Ovary (tissue), 9 donors: ENCODE results near the gene PMF1. TPM values are rescaled to one million over a fixed set of nuclear protein-coding genes. Genes with fewer than 3 reads are reported as not detected.
"Not testable (repeated sequence)": the region's sequence is repeated elsewhere in the genome, so short reads cannot be mapped to it uniquely, and the experiment has no call there.

Experiments used
- DNase-seq, 5 donors: peaks; one replicate each; pipeline ENCODE4 v3.0.0-alpha.2; 2019 to 2020
- H3K27ac ChIP-seq, 2 donors: fragments of 200-600 bp; one replicate each; pipeline versions ENCODE4 v1.5.1 to v1.8.0; 2019 to 2022
- H3K27me3 ChIP-seq: fragments of 200-600 bp; one replicate; pipeline ENCODE4 v1.8.0; 2022
- H3K36me3 ChIP-seq: fragments of 200-600 bp; sonication (generic); one replicate; pipeline ENCODE4 v1.5.1; 2019
- H3K4me1 ChIP-seq: one replicate; pipeline ENCODE4 v1.8.1; 2013; ENCODE audit warnings: mild to moderate bottlenecking, moderate library complexity; ENCODE audit not compliant: insufficient read depth
- H3K4me3 ChIP-seq: fragments of 200-600 bp; sonication (generic); one replicate; pipeline ENCODE4 v1.5.1; 2017
- H3K9me3 ChIP-seq, 2 donors: fragments of 200-600 bp in 1 of 2; sonication (generic) in 1 of 2; one replicate each; pipeline versions ENCODE4 v1.5.1 to v1.8.1; 2013 to 2019; ENCODE audit warnings: mild to moderate bottlenecking in 1 of 2, moderate library complexity in 1 of 2
- CTCF ChIP-seq, 3 donors: fragments of 450-650 bp in 2 of 3; fragments of 200-600 bp in 1 of 3; IDR thresholded peaks; one replicate each; pipeline versions ENCODE4 v1.5.1 to v1.8.0; 2016 to 2022; ENCODE audit warnings: antibody characterized with exemption in 3 of 3, mild to moderate bottlenecking in 1 of 3
- EP300 ChIP-seq: sonication (generic); formaldehyde crosslinking; IDR thresholded peaks from one replicate; pipeline ENCODE4 v1.6.1; 2017; ENCODE audit warnings: antibody characterized with exemption
- POLR2A ChIP-seq: fragments of 450-650 bp; IDR thresholded peaks from one replicate; pipeline ENCODE4 v1.6.1; 2017; ENCODE audit warnings: antibody characterized with exemption, mild to moderate bottlenecking, moderate library complexity
- WGBS, 3 donors: extraction: QIAGEN DNeasy Blood & Tissue Kit in 1 of 3; methylation state at CpG; one replicate each; pipeline versions ENCODE4 v1.1.5 to v1.1.7; 2013 to 2017; 5-methylcytosine and 5-hydroxymethylcytosine counted together
- intact Hi-C, 4 donors: fragments of 100-400 bp; cut with DNase I; formaldehyde crosslinking; loops; one replicate each; pipeline versions ENCODE4 v1.11.0 to v1.15.1; 2022 to 2023
- polyA plus RNA-seq, 2 donors: library from polyadenylated mRNA; stranded (reverse); fragments of 200-250 nt in 1 of 2; fragments of 350-450 nt in 1 of 2; fragmentation: Illumina TruSeq in 1 of 2; extraction: RNeasy Lipid Tissue Mini Kit (QIAGEN cat#74804) in 1 of 2; gene quantifications; one replicate each; pipeline ENCODE4 v1.2.3, GENCODE V29; 2013 to 2014
- total RNA-seq, 7 donors: library from RNA; depleted of rRNA in 2 of 7; stranded (reverse); fragments of >200 nt in 2 of 7; fragmentation: NEBNext Ultra II Directional in 3 of 7; extraction: Animal tissue kit (Norgen Biotek cat#: 25700) in 3 of 7; gene quantifications; one replicate each; pipeline versions ENCODE4 v1.1.0 to v1.2.4, GENCODE V29; 2016 to 2023
- donor health status: DM: no; HTN: no; CAD: no; lungs with moderate emphysema.
- donor health status: DM: no; HTN: no; CAD: no.
- donor health status: Bipolar disorder and iron deficiency.
- donor health status: DM: yes; HTN: yes; CAD: no.
- donor health status: DM: no; HTN: no; CAD: no.
- donor health status: DM: yes; HTN: yes; CAD: no.

The PMF1 gene
- total and polyA plus RNA-seq, 9 donors, result 35.0 to 84.2 (median 53.0) TPM

- no peaks in the 10 kb centered on the region for H3K36me3 ChIP-seq
- no peak for TF ChIP-seq EP300
- no peak for TF ChIP-seq POLR2A
- no peak for TF ChIP-seq CTCF (IDR thresholded peaks at IDR 0.05)
- H3K27me3 ChIP-seq, result no peaks in the 10 kb centered on the region
- DNase-seq, result no peak
- H3K27ac ChIP-seq, result no peak overlapping the region
- intact Hi-C loops, result no loop called here
- peaks cover 5% of the 10 kb centered on the region for H3K4me1 ChIP-seq
- WGBS, 3 donors, result 93 to 96% (median 95%) methylated on average over 3 of the region's 3 CpGs
- no peak overlapping the region for H3K4me3 ChIP-seq
- H3K9me3 ChIP-seq, result no peaks in the 10 kb centered on the region
Observed at GRCh38 chr1:156211243-156211642, 1.6 kb upstream of the PMF1 start.

GRCh38 chr1:156212130-156212529, 677 bp upstream of the PMF1 start:
- 73 to 79% (median 76%) methylated on average over 9 of the region's 9 CpGs for WGBS, 3 donors

GRCh38 chr1:156213644-156213966, 798 bp downstream of the PMF1 start:
- no peak for DNase-seq
- H3K4me1 ChIP-seq, result peaks cover 5% of the 10 kb centered on the region
- intact Hi-C loops, result no loop called here
- H3K36me3 ChIP-seq, result no peaks in the 10 kb centered on the region
- no peak for TF ChIP-seq EP300
- TF ChIP-seq POLR2A, result no peak
- TF ChIP-seq CTCF (IDR thresholded peaks at IDR 0.05), result no peak
- H3K27ac ChIP-seq, result peak overlapping the region; percentile 89 to 98
- no peaks in the 10 kb centered on the region for H3K9me3 ChIP-seq
- no peaks in the 10 kb centered on the region for H3K27me3 ChIP-seq
- H3K4me3 ChIP-seq, result peak overlapping the region; percentile 59
- 4 to 8% (median 6%) methylated on average over 11 of the region's 11 CpGs for WGBS, 3 donors

More at GRCh38 chr1:156212130-156212529, 677 bp upstream of the PMF1 start:
- peak overlapping the region; percentile 59 for H3K4me3 ChIP-seq
- no peak for DNase-seq
- TF ChIP-seq EP300, result no peak
- TF ChIP-seq CTCF (IDR thresholded peaks at IDR 0.05), result no peak
- peaks cover 5% of the 10 kb centered on the region for H3K4me1 ChIP-seq
- peak overlapping the region; percentile 89 to 98 for H3K27ac ChIP-seq
- no peaks in the 10 kb centered on the region for H3K36me3 ChIP-seq
- no peaks in the 10 kb centered on the region for H3K27me3 ChIP-seq
- no peaks in the 10 kb centered on the region for H3K9me3 ChIP-seq
- intact Hi-C loops, result no loop called here

GRCh38 chr1:156214024-156214748, 1.4 kb downstream of the PMF1 start:
- TF ChIP-seq EP300 (no peak), CTCF (IDR thresholded peaks at IDR 0.05) (no peak), POLR2A (no peak)
- Histone ChIP-seq H3K27me3 (no peaks in the 10 kb centered on the region), H3K4me3 (peak overlapping the region; percentile 59), H3K9me3 (no peaks in the 10 kb centered on the region), H3K4me1 (peaks cover 5% of the 10 kb centered on the region), H3K27ac (peak overlapping the region in 1 of 2 donors; percentile 89), H3K36me3 (no peaks in the 10 kb centered on the region)
- peak in 2 of 5 donors; percentile 35 to 39 for DNase-seq
- intact Hi-C loops, result no loop called here
- WGBS, 3 donors, result 73 to 80% (median 79%) methylated on average over 16 of the region's 16 CpGs

- H3K27ac ChIP-seq, DNase-seq: not testable (repeated sequence)
Observed at GRCh38 chr1:156216361-156217086, 3.7 kb downstream of the PMF1 start.

More at GRCh38 chr1:156216361-156217086, 3.7 kb downstream of the PMF1 start:
- intact Hi-C loops, H3K9me3 ChIP-seq, H3K36me3 ChIP-seq, H3K4me1 ChIP-seq, H3K4me3 ChIP-seq, H3K27me3 ChIP-seq: not testable (repeated sequence)
- WGBS, 3 donors, result 91 to 98% (median 97%) methylated on average over 55 of the region's 55 CpGs
